Measurements from ENCODE around the gene RPL4. TPM values are rescaled to one million over a fixed set of nuclear protein-coding genes. Genes with fewer than 3 reads are reported as not detected.

Gene RPL4
- total and polyA plus RNA-seq, 2 of the 8 experiments (the other 6 are each of a cell fraction or from before 2014, with no cell fraction given) = 3,950 to 3,973 TPM

GRCh38 chr15:66452971-66453580, 51.6 kb downstream of the RPL4 start:
- H2BK20ac ChIP-seq (ENCODE audit: low read length) = no peak overlapping the region
- no peaks in the 10 kb centered on the region; a peak in 1 of 7 replicates for H3K4me1 ChIP-seq (replicated peaks in 1 of 4; ENCODE audit: control insufficient read depth in 3 of 4, insufficient read depth in 4 of 4, low read length in 3 of 4)
- no peak overlapping the region for H2BK120ac ChIP-seq (replicated peaks; ENCODE audit: low read depth, low read length)
- H2BK15ac ChIP-seq (ENCODE audit: low read length) = no peak overlapping the region
- no peak overlapping the region for H3K56ac ChIP-seq (replicated peaks; ENCODE audit: insufficient read length, low read depth, low read length)
- peaks cover 0 to 2% of the 10 kb centered on the region in 2 experiments for H4K20me1 ChIP-seq (replicated peaks in 1 of 2; ENCODE audit: control insufficient read depth in 1 of 2, insufficient read depth in 2 of 2, low read length in 2 of 2)
- no peak overlapping the region for H2BK12ac ChIP-seq (ENCODE audit: low read depth, low read length)
- no peak overlapping the region for H3K18ac ChIP-seq (ENCODE audit: extremely low read depth, low read length)
- no peak overlapping the region for H2AK5ac ChIP-seq (ENCODE audit: low read depth, low read length)
- H4K8ac ChIP-seq (ENCODE audit: extremely low read depth, insufficient read depth, low read length) = no peak overlapping the region
- no peak overlapping the region for H3K27ac ChIP-seq (ENCODE audit: low read depth, low read length)
- H3K4me2 ChIP-seq (ENCODE audit: insufficient read depth in 1 of 2, low read depth in 2 of 2, low read length in 2 of 2) = no peak overlapping the region
- H4K91ac ChIP-seq (replicated peaks; ENCODE audit: insufficient read length, low read length) = no peak overlapping the region
- ChIA-PET POLR2A (ENCODE audit: partially characterized antibody) (interaction anchor here (0.6 kb wide), 1 partner anchor 47 kb away, joined by 4 read pairs; no protein-coding TSS in a partner anchor), CTCF (ENCODE audit: partially characterized antibody) (interaction anchor here (1.1 kb wide), 1 partner anchor 74 kb away, joined by 3 read pairs; no protein-coding TSS in a partner anchor)
- FAIRE-seq (no peak), DNase-seq (ENCODE audit: low read depth in 1 of 2, low spot score in 2 of 2) (no peak)
- H2AFZ ChIP-seq (ENCODE audit: low read length) = no peak overlapping the region
- no peaks in the 10 kb centered on the region for H3K79me2 ChIP-seq (ENCODE audit: control insufficient read depth in 1 of 2, insufficient read depth in 2 of 2, low read length in 2 of 2)
- H3K14ac ChIP-seq (ENCODE audit: insufficient read length) = no peak overlapping the region
- H3K4ac ChIP-seq (replicated peaks; ENCODE audit: insufficient read length, low read depth, low read length) = no peak overlapping the region
- no peak overlapping the region for H2BK5ac ChIP-seq (ENCODE audit: low read depth, low read length)
- 88% methylated on average over 1 of the region's 1 CpG; no CpG with 5 or more reads in 1 of the 2 experiments for WGBS, 2 experiments (ENCODE audit: extremely low coverage in 1 of 2, insufficient coverage in 1 of 2, insufficient read length in 1 of 2, insufficient replicate concordance in 2 of 2, low coverage in 1 of 2, low lambda C conversion rate in 2 of 2, missing lambda C conversion rate in 1 of 2)
- H3K36me3 ChIP-seq (ENCODE audit: control insufficient read depth in 2 of 4, insufficient read depth in 4 of 4, low read length in 3 of 4) = peaks cover 0 to 13% (median 6%) of the 10 kb centered on the region in 4 experiments; a peak in 5 of 8 replicates
- H3K23ac ChIP-seq (ENCODE audit: insufficient read length) = no peak overlapping the region
- H3K9ac ChIP-seq (replicated peaks in 1 of 4; ENCODE audit: extremely low read depth in 1 of 4, low read depth in 3 of 4, low read length in 3 of 4) = no peak overlapping the region; a peak in 1 of 7 replicates
- H3K23me2 ChIP-seq (ENCODE audit: low read depth, low read length) = no peaks in the 10 kb centered on the region
- H3K79me1 ChIP-seq (ENCODE audit: low read depth, low read length) = 0 out of 2 replicates have a peak, but pooled peaks cover 2% of the 10 kb centered on the region
- no peaks in the 10 kb centered on the region for H3K27me3 ChIP-seq (replicated peaks in 1 of 4; ENCODE audit: control insufficient read depth in 3 of 4, extremely low read depth in 1 of 4, insufficient read depth in 3 of 4, low read length in 3 of 4)
- H4K5ac ChIP-seq (ENCODE audit: insufficient read length, low read depth, low read length) = no peak overlapping the region
- H3K4me3 ChIP-seq (ENCODE audit: extremely low read depth in 1 of 4, insufficient read depth in 2 of 4, low read depth in 3 of 4, low read length in 4 of 4) = no peak overlapping the region
- no peaks in the 10 kb centered on the region for H3K9me3 ChIP-seq (ENCODE audit: insufficient read depth in 2 of 2, low read depth in 1 of 2, low read length in 1 of 2)
- no peak for TF ChIP-seq EP300 (IDR thresholded peaks at IDR 0.05; ENCODE audit: borderline replicate concordance in 1 of 2, low read depth in 2 of 2, low read length in 2 of 2)
- TF ChIP-seq TBP (IDR thresholded peaks at IDR 0.05; ENCODE audit: low read depth, low read length) = no peak
- TF ChIP-seq, protein P1, sequence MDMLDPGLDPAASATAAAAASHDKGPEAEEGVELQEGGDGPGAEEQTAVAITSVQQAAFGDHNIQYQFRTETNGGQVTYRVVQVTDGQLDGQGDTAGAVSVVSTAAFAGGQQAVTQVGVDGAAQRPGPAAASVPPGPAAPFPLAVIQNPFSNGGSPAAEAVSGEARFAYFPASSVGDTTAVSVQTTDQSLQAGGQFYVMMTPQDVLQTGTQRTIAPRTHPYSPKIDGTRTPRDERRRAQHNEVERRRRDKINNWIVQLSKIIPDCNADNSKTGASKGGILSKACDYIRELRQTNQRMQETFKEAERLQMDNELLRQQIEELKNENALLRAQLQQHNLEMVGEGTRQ (IDR thresholded peaks at IDR 0.05; ENCODE audit: low read length) = no peak
- TF ChIP-seq MAFK (IDR thresholded peaks at IDR 0.05; ENCODE audit: low read depth, low read length) = no peak
- TF ChIP-seq CTCF (IDR thresholded peaks at IDR 0.05; ENCODE audit: control extremely low read depth in 1 of 3, insufficient read depth in 1 of 3, low read depth in 1 of 3, low read length in 3 of 3) = no peak
- TF ChIP-seq JUND (IDR thresholded peaks at IDR 0.05; ENCODE audit: low read length) = no peak
- no peak for TF ChIP-seq SIRT6 (IDR thresholded peaks at IDR 0.05; ENCODE audit: low read length)
- TF ChIP-seq CHD2 (IDR thresholded peaks at IDR 0.05; ENCODE audit: low read length) = no peak
- TF ChIP-seq NANOG (IDR thresholded peaks at IDR 0.05; ENCODE audit: insufficient read depth, low read depth, low read length, poor library complexity, severe bottlenecking) = no peak
